GM13977 (cell line): Measurements from ENCODE around the gene AKAP8L.

ENCODE experiments used
- DNase-seq: peaks from one replicate; pipeline ENCODE4 v3.0.0; 2012; ENCODE audit warnings: low spot score
- in situ Hi-C: fragments of 300-500 bp; cut with MboI; formaldehyde crosslinking; loops from one replicate; pipeline ENCODE4 v1.12.0; 2022; ENCODE audit warnings: low sequenced_read_pairs, low pct_unique_long_range_greater_than_20kb, mixed read lengths, inconsistent platforms; ENCODE audit not compliant: unreplicated experiment
- TF ChIP-seq, protein P1 (sequence below): IDR thresholded peaks from 2 replicates; pipeline ENCODE4 v1.5.1; 2012; ENCODE audit warnings: mild to moderate bottlenecking, control low read depth; ENCODE audit not compliant: insufficient read depth; ENCODE audit errors: extremely low read depth, missing control alignments

Gene AKAP8L

DNA sequence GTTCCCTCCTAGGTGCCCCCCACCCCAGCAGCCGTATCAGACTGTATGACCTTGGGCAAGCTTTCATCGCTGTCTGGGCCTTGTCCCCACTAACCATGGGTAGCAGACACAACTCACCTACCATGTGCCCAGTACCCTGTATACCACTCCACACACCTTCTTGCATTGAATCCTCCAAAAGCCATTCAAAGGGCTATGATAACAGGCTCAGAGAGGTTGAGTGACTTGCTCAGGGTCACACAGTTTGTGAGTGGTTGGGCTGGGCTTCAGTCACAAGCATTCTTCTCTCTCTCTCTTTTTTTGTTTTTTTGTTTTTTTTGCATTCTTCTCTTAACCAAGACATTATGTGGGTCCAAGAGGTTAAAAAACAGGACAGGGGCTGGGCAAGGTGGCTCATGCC, 42.9 kb upstream of the AKAP8L start:
- in situ Hi-C loops: no loop called here
- TF ChIP-seq, protein P1, sequence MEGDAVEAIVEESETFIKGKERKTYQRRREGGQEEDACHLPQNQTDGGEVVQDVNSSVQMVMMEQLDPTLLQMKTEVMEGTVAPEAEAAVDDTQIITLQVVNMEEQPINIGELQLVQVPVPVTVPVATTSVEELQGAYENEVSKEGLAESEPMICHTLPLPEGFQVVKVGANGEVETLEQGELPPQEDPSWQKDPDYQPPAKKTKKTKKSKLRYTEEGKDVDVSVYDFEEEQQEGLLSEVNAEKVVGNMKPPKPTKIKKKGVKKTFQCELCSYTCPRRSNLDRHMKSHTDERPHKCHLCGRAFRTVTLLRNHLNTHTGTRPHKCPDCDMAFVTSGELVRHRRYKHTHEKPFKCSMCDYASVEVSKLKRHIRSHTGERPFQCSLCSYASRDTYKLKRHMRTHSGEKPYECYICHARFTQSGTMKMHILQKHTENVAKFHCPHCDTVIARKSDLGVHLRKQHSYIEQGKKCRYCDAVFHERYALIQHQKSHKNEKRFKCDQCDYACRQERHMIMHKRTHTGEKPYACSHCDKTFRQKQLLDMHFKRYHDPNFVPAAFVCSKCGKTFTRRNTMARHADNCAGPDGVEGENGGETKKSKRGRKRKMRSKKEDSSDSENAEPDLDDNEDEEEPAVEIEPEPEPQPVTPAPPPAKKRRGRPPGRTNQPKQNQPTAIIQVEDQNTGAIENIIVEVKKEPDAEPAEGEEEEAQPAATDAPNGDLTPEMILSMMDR: no peak
- DNase-seq: no peak

DNA sequence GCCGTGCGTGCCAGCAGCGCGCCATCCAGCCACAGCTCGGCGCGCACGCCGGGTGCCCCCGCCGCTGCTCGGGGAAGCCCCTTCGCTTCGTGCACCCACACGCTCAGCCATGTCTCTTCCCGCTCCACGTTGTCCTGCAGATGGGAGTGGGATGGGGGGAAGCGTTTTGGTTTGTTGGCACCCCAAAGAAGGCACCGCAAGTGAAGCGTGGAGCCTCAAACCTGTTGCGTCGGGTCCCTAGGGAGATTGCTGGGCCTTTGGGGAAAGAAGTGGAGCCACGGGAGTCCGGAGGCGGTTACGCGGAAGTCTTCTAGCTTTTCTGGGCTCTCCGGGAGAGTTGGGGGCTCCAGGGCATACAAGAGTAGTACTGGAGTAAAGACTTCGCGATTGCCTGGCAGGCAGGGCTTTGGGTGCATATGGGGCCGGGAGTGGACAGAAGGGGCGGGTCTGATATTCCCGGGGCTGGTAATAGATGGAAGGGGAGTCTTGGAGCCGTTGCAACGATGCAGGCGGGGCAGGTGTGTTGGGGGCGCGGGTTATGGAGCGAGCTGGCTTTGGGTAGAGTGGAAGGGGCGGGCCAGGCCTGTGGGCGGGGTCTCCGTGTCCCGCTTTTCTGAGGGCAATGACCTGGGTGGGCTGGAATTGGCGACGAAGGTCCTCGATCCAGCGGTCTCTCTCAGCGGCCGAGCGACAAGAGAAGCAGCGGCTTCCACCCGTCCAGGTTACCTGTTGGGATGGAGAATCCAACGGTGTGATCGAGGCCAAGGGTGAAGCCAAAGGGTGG, 39.1 kb upstream of the AKAP8L start:
- in situ Hi-C loops: no loop called here
- DNase-seq: no peak
- TF ChIP-seq, protein P1: no peak

DNA sequence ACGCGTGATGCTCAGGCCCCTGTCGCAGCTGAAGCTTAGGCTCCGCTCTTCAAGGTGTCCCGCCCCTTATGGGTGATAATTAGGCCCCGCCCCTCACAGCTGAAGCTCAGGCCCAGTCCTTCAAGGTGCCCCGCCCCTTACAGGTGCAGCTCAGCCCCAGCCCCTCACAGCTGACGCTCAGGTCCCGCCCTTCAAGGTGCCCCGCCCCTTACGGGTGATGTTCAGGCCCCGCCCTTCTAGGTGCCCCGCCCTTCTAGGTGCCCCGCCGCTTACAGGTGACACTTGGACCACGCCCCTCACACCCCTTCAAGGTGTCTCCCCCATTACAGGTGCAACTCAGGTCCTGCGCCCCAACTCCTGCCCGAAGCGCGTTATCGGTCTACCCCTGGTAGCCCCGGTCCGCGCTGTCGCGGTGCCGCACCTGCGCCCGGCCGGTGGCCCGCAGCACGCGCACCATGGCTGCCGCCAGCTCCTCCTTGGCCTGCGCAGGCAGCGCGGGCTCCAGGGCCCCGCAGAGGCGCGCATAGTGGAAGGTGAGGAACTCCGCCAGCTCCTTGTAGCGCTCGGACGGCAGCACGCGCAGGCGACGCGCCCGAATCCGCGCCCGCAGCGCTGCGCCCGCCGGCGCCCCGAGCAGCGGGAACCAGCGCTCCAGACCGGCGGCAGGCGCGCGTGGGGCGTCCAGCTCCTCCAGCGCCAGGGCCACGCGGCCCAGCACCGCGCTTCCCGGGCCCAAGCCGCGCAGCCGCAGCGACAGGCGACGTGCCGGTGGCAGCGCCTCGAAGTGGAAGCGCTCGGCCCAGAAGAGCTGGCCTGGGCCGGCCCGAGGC, 38.3 kb upstream of the AKAP8L start:
- in situ Hi-C loops: no loop called here
- TF ChIP-seq, protein P1: no peak
- no peak for DNase-seq

- DNase-seq: no peak
- TF ChIP-seq, protein P1: no peak
- in situ Hi-C loops: no loop called here
Observed at GRCh38 chr19:15456441-15456840, 37.7 kb upstream of the AKAP8L start.

GRCh38 chr19:15455996-15456395, 37.2 kb upstream of the AKAP8L start:
- TF ChIP-seq, protein P1: no peak
- in situ Hi-C loops: no loop called here

DNA sequence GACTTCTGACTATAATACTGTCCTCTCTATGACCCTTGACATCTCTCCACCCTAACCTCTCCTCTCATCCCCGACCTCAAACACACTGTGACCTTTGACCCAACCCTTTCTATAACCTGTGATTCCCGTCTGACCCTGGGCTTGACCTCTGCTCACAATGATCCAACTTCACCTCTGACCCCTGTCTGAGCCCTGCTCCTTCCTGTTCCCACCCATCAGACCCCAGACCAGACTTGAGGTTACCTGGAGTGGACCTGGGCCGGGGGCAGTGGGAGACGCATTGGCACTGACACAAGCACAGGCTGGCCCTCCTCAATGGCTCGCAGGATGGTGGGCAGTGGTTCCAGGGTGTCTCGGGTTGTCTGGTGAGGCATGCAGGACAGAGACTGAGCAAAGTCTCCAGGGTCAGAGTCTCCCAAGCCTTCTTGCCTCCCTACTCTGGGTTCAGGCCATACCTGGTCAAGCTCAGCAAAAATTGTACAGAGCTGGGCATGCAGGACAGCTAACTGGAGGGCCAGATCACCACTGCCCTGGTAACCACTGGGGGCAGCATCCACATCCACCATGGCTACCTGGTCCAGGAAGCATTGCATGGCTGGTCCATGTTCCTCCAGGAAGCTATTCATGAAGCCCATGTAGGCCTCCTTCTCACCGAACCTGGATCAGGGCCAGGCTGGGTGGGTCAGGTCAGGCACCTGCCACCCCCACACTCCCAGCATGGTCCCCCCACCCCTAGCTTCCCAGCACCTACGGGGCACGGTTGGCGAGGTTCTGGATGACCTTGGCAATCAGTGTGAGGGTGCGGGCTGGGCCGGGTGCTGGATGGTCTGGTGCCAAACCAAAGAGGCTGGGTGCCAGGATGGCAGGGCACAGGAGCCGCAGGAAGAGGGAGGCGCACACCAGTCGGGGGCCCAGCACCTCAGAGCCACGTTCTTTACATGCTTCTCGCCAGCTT, 35.4 kb upstream of the AKAP8L start:
- DNase-seq: no peak
- in situ Hi-C loops: no loop called here

More at GRCh38 chr19:15455996-15456395, 37.2 kb upstream of the AKAP8L start:
- no peak for DNase-seq

More for the DNA sequence above, 35.4 kb upstream of the AKAP8L start:
- TF ChIP-seq, protein P1: no peak
